Natural killer cell (primary cell): Measurements from ENCODE around the gene KCTD21. TPM values are rescaled to one million over a fixed set of nuclear protein-coding genes. Genes with fewer than 3 reads are reported as not detected.

Experiments used
- total RNA-seq, 4 donors: library from RNA; stranded (reverse); fragments of 120-200 nt in 1 of 4; gene quantifications; one replicate each; pipeline versions ENCODE4 v1.2.3 to v1.2.4, GENCODE V29; 2013 to 2022

KCTD21 gene
- total RNA-seq, 3 donors from 2014 or later (not counting 1 experiment from before 2014, with no cell fraction given): 1.7 to 2.7 (median 2.2) TPM

Other genes starting within 250 kb of the KCTD21 start
- 10 to 100 TPM; 65.2 to 97.8 (median 67.5) TPM for gene INTS4, start 194.0 kb downstream of the KCTD21 start, total RNA-seq
- under 1 TPM in 2 of 3 donors, not detected in 1; 0.28 to 0.32 TPM for gene KCTD14, start 165.3 kb downstream of the KCTD21 start, total RNA-seq
- not detected for gene THRSP, start 124.8 kb downstream of the KCTD21 start, total RNA-seq
- gene NDUFC2, start 108.8 kb downstream of the KCTD21 start, total RNA-seq: 10 to 100 TPM; 51.8 to 75.4 (median 60.2) TPM
- gene ALG8, start 49.0 kb downstream of the KCTD21 start, total RNA-seq: 10 to 100 TPM; 19.2 to 20.1 (median 19.8) TPM
- 1 to 10 TPM; 6.1 to 8.5 (median 8.1) TPM for gene USP35, start 293 bp upstream of the KCTD21 start, total RNA-seq
- gene GAB2, start 229.2 kb upstream of the KCTD21 start, total RNA-seq: 10 to 100 TPM in 1 of 3 donors, 1 to 10 TPM in 2; 4.3 to 58.4 (median 8.1) TPM